Osteoblast (primary cell): ENCODE results near the gene NCAM2. TPM values are rescaled to one million over a fixed set of nuclear protein-coding genes. Genes with fewer than 3 reads are reported as not detected.

Experiments
- DNase-seq: peaks from one replicate; pipeline ENCODE4 v3.0.0; 2011; ENCODE audit warnings: low spot score, mixed read lengths; ENCODE audit not compliant: insufficient read length; ENCODE audit errors: missing footprints
- H2AFZ ChIP-seq: 2 replicates; pipeline ENCODE4 v1.6.0; 2011; ENCODE audit warnings: mild to moderate bottlenecking, low read length
- H3K27ac ChIP-seq: 2 replicates; pipeline ENCODE4 v1.5.1; 2011; ENCODE audit warnings: mild to moderate bottlenecking, low read depth, low read length, moderate library complexity
- H3K27me3 ChIP-seq: 2 replicates; pipeline ENCODE4 v1.6.0; 2012; ENCODE audit warnings: mild to moderate bottlenecking, control low read depth, inconsistent platforms, low read length, moderate library complexity; ENCODE audit not compliant: insufficient read depth
- H3K36me3 ChIP-seq: 2 replicates; pipeline ENCODE4 v1.5.1; 2011; ENCODE audit warnings: mild to moderate bottlenecking, low read length, control low read depth, moderate library complexity; ENCODE audit not compliant: insufficient read depth
- H3K4me1 ChIP-seq: 2 replicates; pipeline ENCODE4 v1.5.1; 2011; ENCODE audit warnings: mild to moderate bottlenecking, low read length, control low read depth, moderate library complexity; ENCODE audit not compliant: insufficient read depth
- H3K4me2 ChIP-seq: 2 replicates; pipeline ENCODE4 v1.6.0; 2011; ENCODE audit warnings: mild to moderate bottlenecking, low read length; ENCODE audit not compliant: insufficient read depth
- H3K4me3 ChIP-seq: fragments of 200-600 bp; sonication (generic); 3 replicates; pipeline ENCODE4 v1.5.1; 2012; ENCODE audit warnings: mild to moderate bottlenecking, low read length, inconsistent platforms; ENCODE audit not compliant: insufficient read depth
- H3K79me2 ChIP-seq: 2 replicates; pipeline ENCODE4 v1.6.0; 2012; ENCODE audit warnings: mild to moderate bottlenecking, low read length, control low read depth, inconsistent platforms; ENCODE audit not compliant: insufficient read depth
- H3K9me3 ChIP-seq: 2 replicates; pipeline ENCODE4 v1.5.1; 2011; ENCODE audit warnings: low read depth, low read length, control low read depth
- H4K20me1 ChIP-seq: 2 replicates; pipeline ENCODE4 v1.6.0; 2012; ENCODE audit warnings: mild to moderate bottlenecking, low read length, control low read depth; ENCODE audit not compliant: insufficient read depth
- total RNA-seq: library from RNA; depleted of rRNA; stranded (reverse); fragments of >200 nt; gene quantifications from 2 replicates; pipeline ENCODE4 v1.2.3, GENCODE V29; 2012
- TF ChIP-seq, protein P1 (sequence below): IDR thresholded peaks from 2 replicates; pipeline ENCODE4 v1.5.1; 2011; ENCODE audit warnings: mild to moderate bottlenecking, low read depth, low read length, moderate library complexity; ENCODE audit errors: extremely low read depth

NCAM2 gene
- total RNA-seq: 8.0 and 15.3 TPM in 2 replicates

DNA sequence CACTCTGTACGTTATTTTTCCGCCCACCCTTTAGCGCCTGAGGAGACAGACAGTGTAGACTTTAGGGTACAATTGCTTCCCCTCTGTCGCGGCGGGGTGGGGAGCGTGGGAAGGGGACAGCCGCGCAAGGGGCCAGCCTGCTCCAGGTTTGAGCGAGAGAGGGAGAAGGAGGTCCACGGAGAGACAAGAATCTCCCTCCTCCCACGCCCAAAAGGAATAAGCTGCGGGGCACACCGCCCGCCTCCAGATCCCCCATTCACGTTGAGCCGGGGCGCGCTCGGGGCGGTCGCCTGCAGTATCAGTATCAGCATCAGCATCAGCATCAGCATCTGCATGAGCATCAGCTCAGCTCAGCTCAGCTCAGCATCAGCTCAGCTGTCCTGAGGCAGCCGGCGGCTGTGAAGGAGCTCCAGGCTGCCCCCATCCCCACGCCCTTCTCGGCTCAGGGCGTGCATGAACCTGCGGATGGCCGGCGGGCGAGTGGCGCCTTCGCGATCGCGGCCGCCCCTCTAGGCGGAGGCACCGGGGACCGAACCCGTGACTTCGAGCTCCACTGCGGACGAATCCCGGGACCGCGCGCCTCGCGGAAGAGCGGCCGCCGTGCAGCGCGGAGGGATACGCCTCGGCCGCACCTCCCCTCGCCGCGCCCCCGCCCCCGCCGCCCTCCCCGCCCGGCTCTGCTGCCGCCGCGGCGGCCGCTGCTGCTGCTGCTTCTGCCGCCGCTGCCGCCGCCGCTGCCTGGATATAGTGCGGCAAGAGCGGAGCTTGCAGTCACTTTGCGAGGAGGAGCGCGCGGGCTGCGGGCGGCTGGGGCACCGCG lies at the start of gene NCAM2:
Gene NCAM2, plus strand, starts transcription at position 774 of the 820 bp plus-strand sequence.
- DNase-seq: peak; percentile 92
- Histone ChIP-seq H3K4me2 (peak within 1 kb of the TSS; percentile 79), H3K79me2 (no peaks in the 10 kb centered on the region), H3K27me3 (peaks cover 5% of the 10 kb centered on the region), H4K20me1 (no peaks in the 10 kb centered on the region), H3K4me1 (peaks cover 3% of the 10 kb centered on the region), H3K4me3 (peak within 1 kb of the TSS; percentile 73), H3K9me3 (no peaks in the 10 kb centered on the region), H3K36me3 (no peaks in the 10 kb centered on the region), H3K27ac (no peak within 1 kb of the TSS), H2AFZ (peak within 1 kb of the TSS; percentile 93)
- TF ChIP-seq, protein P1, sequence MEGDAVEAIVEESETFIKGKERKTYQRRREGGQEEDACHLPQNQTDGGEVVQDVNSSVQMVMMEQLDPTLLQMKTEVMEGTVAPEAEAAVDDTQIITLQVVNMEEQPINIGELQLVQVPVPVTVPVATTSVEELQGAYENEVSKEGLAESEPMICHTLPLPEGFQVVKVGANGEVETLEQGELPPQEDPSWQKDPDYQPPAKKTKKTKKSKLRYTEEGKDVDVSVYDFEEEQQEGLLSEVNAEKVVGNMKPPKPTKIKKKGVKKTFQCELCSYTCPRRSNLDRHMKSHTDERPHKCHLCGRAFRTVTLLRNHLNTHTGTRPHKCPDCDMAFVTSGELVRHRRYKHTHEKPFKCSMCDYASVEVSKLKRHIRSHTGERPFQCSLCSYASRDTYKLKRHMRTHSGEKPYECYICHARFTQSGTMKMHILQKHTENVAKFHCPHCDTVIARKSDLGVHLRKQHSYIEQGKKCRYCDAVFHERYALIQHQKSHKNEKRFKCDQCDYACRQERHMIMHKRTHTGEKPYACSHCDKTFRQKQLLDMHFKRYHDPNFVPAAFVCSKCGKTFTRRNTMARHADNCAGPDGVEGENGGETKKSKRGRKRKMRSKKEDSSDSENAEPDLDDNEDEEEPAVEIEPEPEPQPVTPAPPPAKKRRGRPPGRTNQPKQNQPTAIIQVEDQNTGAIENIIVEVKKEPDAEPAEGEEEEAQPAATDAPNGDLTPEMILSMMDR: no peak

DNA sequence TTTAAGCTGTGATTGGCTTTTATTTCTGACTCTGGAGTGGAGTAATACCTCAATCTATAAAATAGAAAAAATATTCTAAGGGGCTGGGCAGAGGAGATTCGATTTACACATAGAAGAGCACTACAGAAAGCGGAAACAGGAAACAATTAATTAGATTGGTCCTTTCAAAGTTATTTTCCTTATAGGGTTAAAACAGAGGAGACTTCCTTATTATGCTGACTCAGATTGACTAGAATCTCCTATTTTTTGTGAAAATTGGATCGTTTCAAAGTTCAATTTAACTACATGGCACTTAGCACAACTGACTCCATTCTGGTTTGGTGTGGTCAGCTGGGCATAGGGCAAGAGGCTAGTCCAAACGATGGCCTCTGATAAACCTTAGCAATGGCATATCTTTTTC lies 48.3 kb upstream of the NCAM2 start:
- Histone ChIP-seq H2AFZ (no peak overlapping the region), H3K27me3 (no peaks in the 10 kb centered on the region), H3K27ac (no peak overlapping the region), H3K4me3 (no peak overlapping the region), H3K4me2 (no peak overlapping the region), H3K79me2 (no peaks in the 10 kb centered on the region), H3K9me3 (no peaks in the 10 kb centered on the region), H3K4me1 (no peaks in the 10 kb centered on the region), H4K20me1 (no peaks in the 10 kb centered on the region), H3K36me3 (no peaks in the 10 kb centered on the region)
- TF ChIP-seq, protein P1: no peak
- no peak for DNase-seq

DNA sequence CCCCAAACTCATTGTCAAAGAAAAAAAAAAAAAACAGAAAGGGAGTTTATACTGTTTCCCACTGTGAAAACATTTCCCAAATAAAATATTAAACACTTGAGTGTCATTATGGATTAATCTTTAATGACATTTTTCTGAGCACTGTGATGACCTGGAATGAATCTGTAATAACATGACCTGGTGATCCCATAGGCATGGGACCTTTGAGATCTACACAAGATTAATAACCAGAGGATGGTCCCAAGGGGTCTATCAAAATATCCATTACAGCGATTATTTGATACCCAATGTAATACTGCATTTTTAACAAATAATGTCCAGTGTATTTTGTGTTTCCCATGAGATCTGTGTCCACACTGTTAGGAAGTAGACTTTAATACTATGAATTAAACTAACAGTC lies 32.4 kb upstream of the NCAM2 start:
- no peaks in the 10 kb centered on the region for H3K79me2 ChIP-seq
- H3K9me3 ChIP-seq: peaks cover 2% of the 10 kb centered on the region
- H3K27me3 ChIP-seq: no peaks in the 10 kb centered on the region
- no peaks in the 10 kb centered on the region for H3K36me3 ChIP-seq
- H4K20me1 ChIP-seq: no peaks in the 10 kb centered on the region
- no peak overlapping the region for H2AFZ ChIP-seq
- no peak overlapping the region for H3K27ac ChIP-seq
- no peak overlapping the region for H3K4me3 ChIP-seq
- TF ChIP-seq, protein P1: no peak
- H3K4me1 ChIP-seq: no peaks in the 10 kb centered on the region
- H3K4me2 ChIP-seq: no peak overlapping the region
- DNase-seq: no peak

DNA sequence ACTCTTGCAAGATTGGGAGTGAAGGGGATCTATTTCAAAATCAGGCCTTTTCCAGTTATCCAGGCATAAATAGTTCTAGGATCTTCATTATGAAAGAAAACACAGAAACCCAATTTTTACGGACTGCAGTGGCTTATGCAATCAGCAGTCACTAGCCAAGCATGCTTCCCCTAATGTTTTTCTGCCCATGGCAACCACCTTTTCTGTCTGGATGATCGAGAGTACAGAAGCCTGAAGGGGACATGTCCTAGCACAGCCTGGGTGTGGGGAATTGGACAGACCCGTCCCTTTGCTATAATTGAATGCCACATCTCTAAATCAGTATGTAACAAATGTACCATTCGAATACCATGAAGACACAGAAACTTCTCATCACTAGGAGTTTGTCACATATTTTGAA lies 29.8 kb upstream of the NCAM2 start:
- Histone ChIP-seq H3K4me2 (no peak overlapping the region), H3K79me2 (no peaks in the 10 kb centered on the region), H3K27me3 (no peaks in the 10 kb centered on the region), H3K4me3 (no peak overlapping the region), H2AFZ (no peak overlapping the region), H3K27ac (no peak overlapping the region), H3K9me3 (no peaks in the 10 kb centered on the region), H3K36me3 (no peaks in the 10 kb centered on the region), H3K4me1 (no peaks in the 10 kb centered on the region), H4K20me1 (no peaks in the 10 kb centered on the region)
- no peak for DNase-seq
- TF ChIP-seq, protein P1: no peak
